ENCODE measurements around the gene NAIF1.
"Not testable (repeated sequence)": the region's sequence is repeated elsewhere in the genome, so short reads cannot be mapped to it uniquely, and the experiment has no call there.

Gene NAIF1

GRCh38 chr9:128056887-128057723 lies 10.0 kb downstream of the NAIF1 start:
- no peak for DNase-seq

DNA sequence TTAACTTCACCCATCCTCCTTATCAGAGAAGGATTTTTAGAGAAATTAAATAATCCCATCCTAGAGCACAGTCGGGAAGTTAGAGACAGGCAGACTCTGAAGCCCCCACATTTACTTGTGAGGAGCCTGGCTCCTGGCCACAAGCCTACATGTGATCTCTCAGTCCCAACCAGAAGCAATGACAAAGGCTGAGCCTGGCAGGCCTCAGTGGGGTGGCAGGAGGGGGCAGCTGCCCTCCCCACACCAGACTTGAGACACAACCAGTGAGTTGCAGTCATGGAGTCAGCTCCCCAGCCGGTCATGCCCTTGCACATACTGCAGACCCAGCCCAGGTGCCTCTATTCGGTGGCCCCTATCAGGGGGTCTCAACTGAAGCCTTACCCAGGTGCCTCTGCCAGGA lies 11.0 kb downstream of the NAIF1 start:
- DNase-seq = no peak

GRCh38 chr9:128055344-128056040 lies 11.6 kb downstream of the NAIF1 start:
- no peak for DNase-seq

- DNase-seq = no peak
Measured at GRCh38 chr9:128054087-128054486, 13.0 kb downstream of the NAIF1 start.

GRCh38 chr9:128053560-128053959 lies 13.6 kb downstream of the NAIF1 start:
- DNase-seq = no peak

DNA sequence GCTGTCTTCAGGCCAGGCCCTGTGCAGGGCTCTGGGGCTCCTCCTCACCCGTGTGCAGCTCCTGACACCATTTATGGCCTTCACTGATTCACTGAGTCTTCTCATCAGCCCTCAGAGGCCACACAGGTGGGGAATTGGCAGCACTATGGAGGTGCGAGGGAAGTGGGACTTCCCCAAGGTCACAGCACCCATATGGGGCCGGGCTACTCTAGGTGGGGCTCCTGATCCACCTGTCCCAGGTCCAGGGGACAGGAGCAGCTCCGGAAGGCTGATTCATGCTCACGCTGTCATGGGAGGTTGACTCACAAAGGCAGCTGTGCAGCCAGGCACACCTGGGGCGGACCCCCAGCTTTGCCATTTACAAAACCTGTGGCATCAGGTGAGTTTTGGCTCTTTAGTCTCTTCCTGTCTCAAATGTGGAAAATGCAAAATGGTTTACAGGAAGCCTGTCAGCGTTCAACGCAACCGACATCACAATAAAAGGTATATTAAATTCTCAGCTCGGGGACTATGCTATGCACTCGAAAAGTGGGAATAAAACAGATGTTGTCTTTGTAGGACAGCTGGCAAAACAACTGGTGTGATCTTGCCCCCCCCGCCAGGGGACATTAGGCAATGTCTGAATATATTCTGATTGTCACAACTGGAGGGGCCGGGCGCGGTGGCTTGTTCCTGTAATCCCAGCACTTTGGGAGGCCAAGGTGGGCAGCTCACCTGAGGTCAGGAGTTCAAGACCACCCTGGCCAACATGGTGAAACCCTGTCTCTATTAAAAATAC lies 15.0 kb downstream of the NAIF1 start:
- DNase-seq = no peak

DNA sequence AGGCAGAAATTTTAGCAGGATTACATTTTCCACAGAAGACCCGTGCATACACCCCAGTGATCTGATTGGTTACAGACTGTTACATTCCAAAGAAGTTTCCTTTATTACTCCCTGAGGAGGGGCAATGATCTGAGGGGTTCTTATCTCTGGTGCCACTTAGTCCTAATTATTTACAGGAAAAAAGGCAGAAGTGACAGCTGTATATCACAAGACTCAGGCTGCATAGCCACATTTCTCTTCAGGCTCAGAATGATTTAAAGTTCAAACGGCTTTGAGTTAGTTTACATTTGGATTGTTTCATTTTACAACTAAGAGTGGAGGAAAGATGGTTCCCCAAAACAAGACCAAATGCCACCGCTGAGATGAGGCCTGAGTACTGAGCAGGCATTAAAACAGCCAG lies 17.3 kb downstream of the NAIF1 start:
- DNase-seq = no peak

DNA sequence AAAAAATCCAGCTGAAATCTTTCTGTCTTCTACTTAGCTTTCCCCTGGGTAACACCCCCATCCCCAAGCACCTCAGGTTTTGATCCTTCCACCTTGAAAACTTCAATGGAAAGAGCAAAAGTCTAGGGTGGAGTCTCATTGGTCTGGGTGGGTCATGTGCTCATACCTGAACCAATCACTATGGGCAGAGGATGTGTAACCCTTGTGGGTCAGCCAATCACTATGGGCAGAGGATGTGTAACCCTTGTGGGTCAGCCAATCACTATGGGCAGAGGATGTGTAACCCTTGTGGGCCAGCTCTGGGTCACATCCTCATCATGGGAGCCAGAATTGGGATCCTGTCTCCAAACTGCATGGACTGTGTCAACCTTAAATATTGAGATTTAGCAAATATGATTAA lies 18.5 kb downstream of the NAIF1 start:
- DNase-seq = no peak

DNA sequence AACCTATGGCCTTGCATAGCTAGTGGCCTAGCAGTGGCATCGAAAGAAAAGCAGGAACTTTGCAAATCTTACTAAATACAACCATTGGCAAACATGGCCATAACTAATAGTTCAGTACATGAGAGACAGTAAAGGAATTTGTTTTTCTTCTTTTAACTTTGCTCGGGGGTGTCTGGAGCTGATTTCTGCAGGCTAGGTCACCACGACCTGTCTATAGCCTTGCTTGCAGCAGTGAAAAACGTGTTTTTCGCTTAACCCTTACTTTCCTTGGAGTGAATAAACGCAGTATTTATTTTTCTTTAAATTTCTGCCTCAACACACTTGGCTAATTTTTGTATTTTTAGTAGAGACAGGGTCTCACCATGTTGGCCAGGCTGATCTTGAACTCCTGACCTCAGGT lies 19.9 kb downstream of the NAIF1 start:
- DNase-seq = no peak

DNA sequence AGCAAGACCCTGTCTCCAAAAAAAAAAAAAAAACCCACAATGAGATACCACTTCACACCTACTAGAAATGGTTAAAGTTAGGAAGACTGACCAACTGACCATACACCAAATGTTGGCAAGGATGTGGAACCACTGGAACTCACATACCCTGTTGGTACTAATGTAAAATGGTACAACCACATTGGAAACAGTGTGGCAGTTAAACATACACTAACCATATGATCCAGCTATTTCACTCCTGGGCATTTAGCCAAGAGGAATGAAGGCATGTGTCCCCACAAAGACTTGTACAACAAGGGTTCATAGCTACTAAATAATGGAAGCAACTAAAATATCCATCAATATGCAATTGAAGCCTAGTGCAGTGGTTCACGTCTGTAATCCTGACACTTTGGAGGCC lies 21.3 kb downstream of the NAIF1 start:
- no peak for DNase-seq

- not testable (repeated sequence) for DNase-seq
Measured at GRCh38 chr9:128045409-128045808, 21.7 kb downstream of the NAIF1 start.

DNA sequence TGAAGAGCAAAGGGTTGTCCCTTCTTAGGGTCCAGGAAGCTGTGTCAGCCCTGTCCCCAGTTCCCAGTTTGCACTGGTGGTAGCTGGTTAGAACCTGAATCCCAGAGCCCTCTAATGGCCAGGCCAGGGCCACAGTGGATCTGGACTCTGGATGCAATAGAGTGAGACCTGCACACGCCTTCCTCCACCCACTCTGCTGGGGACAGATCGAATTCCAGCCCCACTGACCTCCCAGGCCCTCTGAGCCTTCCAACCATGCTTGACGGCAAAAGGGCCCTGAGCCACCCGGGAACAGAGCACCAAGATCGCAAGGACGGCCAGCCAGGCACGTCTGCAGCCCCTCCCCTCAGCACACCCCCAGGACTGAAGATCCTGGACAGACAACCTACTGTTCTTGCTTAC lies 23.7 kb downstream of the NAIF1 start:
- DNase-seq = no peak

GRCh38 chr9:128042043-128042442 lies 25.1 kb downstream of the NAIF1 start:
- no peak for DNase-seq

DNA sequence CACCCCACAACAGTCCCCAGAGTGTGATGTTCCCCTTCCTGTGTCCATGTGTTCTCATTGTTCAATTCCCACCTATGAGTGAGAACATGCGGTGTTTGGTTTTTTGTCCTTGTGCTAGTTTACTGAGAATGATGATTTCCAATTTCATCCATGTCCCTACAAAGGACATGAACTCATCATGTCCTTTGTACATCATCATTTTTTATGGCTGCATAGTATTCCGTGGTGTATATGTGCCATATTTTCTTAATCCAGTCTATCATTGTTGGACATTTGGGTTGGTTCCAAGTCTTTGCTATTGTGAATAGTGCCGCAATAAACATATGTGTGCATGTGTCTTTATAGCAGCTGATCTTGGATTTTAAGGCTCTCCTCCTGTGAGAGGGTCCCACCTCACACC lies 26.3 kb downstream of the NAIF1 start:
- DNase-seq = not testable (repeated sequence)

GRCh38 chr9:128036522-128036921 lies 30.6 kb downstream of the NAIF1 start:
- DNase-seq = not testable (repeated sequence)

GRCh38 chr9:128034821-128035652 lies 32.1 kb downstream of the NAIF1 start:
- DNase-seq = peak; percentile 76

GRCh38 chr9:128033609-128034008 lies 33.5 kb downstream of the NAIF1 start:
- DNase-seq = no peak

DNA sequence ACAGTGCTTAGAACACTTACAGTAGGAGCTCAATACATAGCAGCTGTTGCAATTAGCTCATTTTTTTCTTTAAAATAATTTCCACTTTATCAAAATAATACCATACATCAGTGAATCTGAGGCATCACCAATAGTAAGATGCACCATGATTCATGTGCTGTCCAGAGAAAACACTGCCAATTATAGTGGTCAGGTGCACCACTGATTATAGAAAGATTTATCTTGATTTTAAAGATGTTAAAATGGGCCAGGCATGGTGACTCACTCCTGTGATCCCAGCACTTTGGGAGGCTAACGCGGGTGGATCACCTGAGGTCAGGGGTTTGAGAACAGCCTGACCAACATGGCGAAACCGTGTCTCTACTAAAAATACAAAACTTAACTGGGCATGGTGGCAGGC lies 39.4 kb downstream of the NAIF1 start:
- DNase-seq = no peak

DNA sequence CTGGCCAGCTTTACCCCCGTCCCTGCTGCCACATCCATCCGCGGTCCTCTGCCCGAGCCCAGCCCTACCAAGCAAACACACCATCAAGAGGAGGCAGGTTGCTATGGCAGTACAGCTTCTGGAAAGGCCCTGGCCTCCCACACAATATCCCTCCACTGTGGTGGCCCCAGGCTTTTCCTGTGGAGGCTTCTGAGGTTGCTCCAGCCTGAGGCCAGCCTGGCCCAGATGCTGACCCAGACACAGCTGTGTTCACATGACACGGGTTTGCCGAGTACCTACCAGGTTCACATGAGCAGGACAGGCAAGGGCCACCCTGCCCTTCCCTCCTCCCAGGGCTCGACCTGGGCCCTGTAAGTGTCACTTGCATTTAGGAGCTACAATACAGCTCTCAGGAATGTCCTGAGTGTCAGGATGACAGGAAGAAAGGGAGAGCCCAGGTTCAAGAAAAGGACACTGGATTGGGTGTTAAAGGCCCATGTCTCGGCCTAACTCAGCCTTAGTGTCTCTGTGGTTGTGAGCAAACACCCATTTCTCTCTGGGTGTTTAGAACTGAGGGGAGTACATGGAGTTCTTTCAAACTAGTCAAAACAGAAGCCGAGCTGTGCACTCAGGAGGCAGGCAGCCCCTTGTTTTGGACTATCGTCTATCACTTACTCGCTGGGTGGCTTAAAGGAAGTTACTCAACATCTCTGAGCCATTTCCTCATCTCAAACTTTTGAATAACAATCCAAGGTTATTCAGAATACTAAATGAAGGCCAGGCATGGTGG lies 40.2 kb downstream of the NAIF1 start:
- DNase-seq = no peak

GRCh38 chr9:128026255-128026772 lies 40.8 kb downstream of the NAIF1 start:
- no peak for DNase-seq

DNA sequence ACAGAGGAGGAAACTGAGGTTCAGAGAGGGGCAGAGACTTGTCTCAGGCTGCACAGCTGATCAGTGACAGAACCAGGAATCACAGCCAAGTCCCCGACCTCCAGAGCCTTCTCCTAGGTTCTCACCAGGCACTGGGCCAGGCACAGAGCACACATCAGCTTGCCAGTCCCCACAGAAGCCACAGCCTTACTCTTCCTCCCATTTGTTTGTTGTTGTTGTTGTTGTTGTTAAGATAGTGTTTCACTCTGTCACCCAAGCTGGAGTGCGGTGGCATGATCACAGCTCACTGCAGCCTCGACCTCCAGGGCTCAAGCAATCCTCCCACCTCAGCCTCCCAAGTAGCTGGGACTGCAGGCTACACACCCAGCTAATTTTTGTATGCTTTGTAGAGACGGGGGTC lies 41.4 kb downstream of the NAIF1 start:
- DNase-seq = no peak
